Gastrocnemius medialis (tissue), 4 donors: ENCODE measurements around the gene GAB2. TPM values are rescaled to one million over a fixed set of nuclear protein-coding genes. Genes with fewer than 3 reads are reported as not detected.
A peak's percentile ranks its signal among the peaks of the same experiment; 100 is the strongest.
"Not testable (repeated sequence)": the region's sequence is repeated elsewhere in the genome, so short reads cannot be mapped to it uniquely, and the experiment has no call there.

Experiments used
- ATAC-seq, 2 donors: fragments of 150-250 bp; one replicate each; pipeline ENCODE4 v1.9.1; 2016
- DNase-seq, 2 donors: peaks; one replicate each; pipeline ENCODE4 v3.0.0-alpha.2; 2019
- H3K27ac ChIP-seq, 4 donors: fragments of 200-600 bp; sonication (generic); 1 replicate in 1 of 4; 2 replicates in 3 of 4; pipeline ENCODE4 v1.5.1; 2016 to 2018; ENCODE audit warnings: mild to moderate bottlenecking in 2 of 4, moderate library complexity in 1 of 4
- H3K27me3 ChIP-seq, 3 donors: fragments of 200-600 bp; sonication (generic) in 2 of 3; 1 replicate in 1 of 3; 2 replicates in 2 of 3; pipeline versions ENCODE4 v1.5.1 to v1.6.0; 2016 to 2019; ENCODE audit warnings: mild to moderate bottlenecking in 1 of 3, moderate library complexity in 1 of 3
- H3K36me3 ChIP-seq, 2 donors: fragments of 200-600 bp; sonication (generic) in 1 of 2; one replicate each; pipeline ENCODE4 v1.5.1; 2017 to 2018
- H3K4me1 ChIP-seq, 2 donors: fragments of 200-600 bp; sonication (generic) in 1 of 2; one replicate each; pipeline ENCODE4 v1.5.1; 2016 to 2017; ENCODE audit warnings: mild to moderate bottlenecking in 2 of 2
- H3K4me3 ChIP-seq, 4 donors: fragments of 200-600 bp; sonication (generic) in 3 of 4; 1 replicate in 1 of 4; 2 replicates in 3 of 4; pipeline ENCODE4 v1.5.1; 2016 to 2019; ENCODE audit warnings: mild to moderate bottlenecking in 2 of 4
- H3K9me3 ChIP-seq, 3 donors: fragments of 200-600 bp; sonication (generic) in 2 of 3; 1 replicate in 1 of 3; 2 replicates in 2 of 3; pipeline ENCODE4 v1.5.1; 2016 to 2019
- POLR2A ChIP-seq, 2 donors: fragments of 450-650 bp; IDR thresholded peaks; one replicate each; pipeline ENCODE4 v1.6.1; 2017; ENCODE audit warnings: antibody characterized with exemption in 2 of 2, mild to moderate bottlenecking in 2 of 2, moderate library complexity in 2 of 2
- in situ Hi-C, 4 donors: fragments of 200-750 bp; cut with MboI; loops; one replicate each; pipeline versions ENCODE4 v1.15.0 to v1.8.0; 2017; ENCODE audit warnings: low sequenced_read_pairs in 4 of 4
- intact Hi-C: fragments of 100-400 bp; cut with DNase I; formaldehyde crosslinking; loops from one replicate; pipeline ENCODE4 v1.15.1; 2023; ENCODE audit warnings: low total_unique reads
- total RNA-seq, 4 donors: library from RNA; depleted of rRNA; stranded (reverse); fragments of >200 nt; gene quantifications; one replicate each; pipeline versions ENCODE4 v1.1.0 to v1.2.3, GENCODE V29; 2016
- TF ChIP-seq, protein P1 (sequence below), 5 experiments: fragments of 450-650 bp in 3 of 5; fragments of 200-600 bp in 2 of 5; sonication (generic) in 2 of 5; IDR thresholded peaks in 4 of 5; conservative IDR thresholded peaks in 1 of 5; 1 replicate in 4 of 5; 2 replicates in 1 of 5; pipeline ENCODE4 v1.5.1; 2016 to 2019; ENCODE audit warnings: antibody characterized with exemption in 5 of 5, mild to moderate bottlenecking in 3 of 5, moderate library complexity in 3 of 5

GAB2 gene
- total RNA-seq, 4 donors from 2014 or later = 4.9 to 68.0 (median 25.8) TPM

DNA sequence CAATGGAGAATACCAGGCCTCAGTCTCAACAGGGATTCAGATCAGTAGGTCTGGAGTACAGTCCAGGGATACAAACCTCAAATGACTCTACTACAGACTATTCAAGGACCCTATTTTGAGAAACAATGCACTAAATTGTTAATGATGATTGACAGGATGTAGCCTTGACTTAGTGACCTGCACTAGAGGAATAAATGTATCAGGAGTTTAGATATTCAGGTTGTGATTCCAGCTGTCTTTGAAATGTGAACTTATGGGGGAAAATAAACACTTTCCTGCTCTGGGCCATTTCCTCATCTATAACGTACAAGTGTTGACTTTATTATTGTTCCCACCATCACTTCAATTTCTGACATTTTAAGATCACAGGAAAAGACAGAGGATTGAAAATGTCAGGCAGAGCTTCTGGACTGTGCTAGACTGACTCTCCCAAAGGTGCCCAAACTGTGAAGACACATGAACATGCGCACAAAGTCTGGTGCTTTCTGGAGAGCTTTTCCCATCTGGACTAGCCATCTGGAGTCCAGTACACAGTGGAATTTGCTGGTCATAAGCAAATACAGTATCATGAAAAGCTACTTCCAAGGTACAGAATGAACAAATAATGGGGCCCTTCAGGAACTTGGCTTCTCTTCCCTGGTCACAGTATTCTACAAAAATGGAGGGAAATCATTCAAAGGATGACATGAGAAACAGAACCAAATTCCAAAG, 118.5 kb downstream of the GAB2 start:
- H3K27me3 ChIP-seq = no peaks in the 10 kb centered on the region
- ATAC-seq = no peak
- H3K9me3 ChIP-seq = no peaks in the 10 kb centered on the region
- H3K4me3 ChIP-seq = no peak overlapping the region
- intact Hi-C loops (no loop called here), in situ Hi-C loops (no loop called here)
- H3K4me1 ChIP-seq = peaks cover 7 to 13% of the 10 kb centered on the region in 2 donors
- no peaks in the 10 kb centered on the region for H3K36me3 ChIP-seq
- no peak for DNase-seq
- TF ChIP-seq, protein P1, sequence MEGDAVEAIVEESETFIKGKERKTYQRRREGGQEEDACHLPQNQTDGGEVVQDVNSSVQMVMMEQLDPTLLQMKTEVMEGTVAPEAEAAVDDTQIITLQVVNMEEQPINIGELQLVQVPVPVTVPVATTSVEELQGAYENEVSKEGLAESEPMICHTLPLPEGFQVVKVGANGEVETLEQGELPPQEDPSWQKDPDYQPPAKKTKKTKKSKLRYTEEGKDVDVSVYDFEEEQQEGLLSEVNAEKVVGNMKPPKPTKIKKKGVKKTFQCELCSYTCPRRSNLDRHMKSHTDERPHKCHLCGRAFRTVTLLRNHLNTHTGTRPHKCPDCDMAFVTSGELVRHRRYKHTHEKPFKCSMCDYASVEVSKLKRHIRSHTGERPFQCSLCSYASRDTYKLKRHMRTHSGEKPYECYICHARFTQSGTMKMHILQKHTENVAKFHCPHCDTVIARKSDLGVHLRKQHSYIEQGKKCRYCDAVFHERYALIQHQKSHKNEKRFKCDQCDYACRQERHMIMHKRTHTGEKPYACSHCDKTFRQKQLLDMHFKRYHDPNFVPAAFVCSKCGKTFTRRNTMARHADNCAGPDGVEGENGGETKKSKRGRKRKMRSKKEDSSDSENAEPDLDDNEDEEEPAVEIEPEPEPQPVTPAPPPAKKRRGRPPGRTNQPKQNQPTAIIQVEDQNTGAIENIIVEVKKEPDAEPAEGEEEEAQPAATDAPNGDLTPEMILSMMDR (IDR thresholded peaks at IDR 0.05 in 4 of 5, conservative IDR thresholded peaks at IDR 0.05 in 1 of 5) = no peak
- no peak for TF ChIP-seq POLR2A (IDR thresholded peaks at IDR 0.05)
- peak overlapping the region in 1 of 4 donors; percentile 81 for H3K27ac ChIP-seq

DNA sequence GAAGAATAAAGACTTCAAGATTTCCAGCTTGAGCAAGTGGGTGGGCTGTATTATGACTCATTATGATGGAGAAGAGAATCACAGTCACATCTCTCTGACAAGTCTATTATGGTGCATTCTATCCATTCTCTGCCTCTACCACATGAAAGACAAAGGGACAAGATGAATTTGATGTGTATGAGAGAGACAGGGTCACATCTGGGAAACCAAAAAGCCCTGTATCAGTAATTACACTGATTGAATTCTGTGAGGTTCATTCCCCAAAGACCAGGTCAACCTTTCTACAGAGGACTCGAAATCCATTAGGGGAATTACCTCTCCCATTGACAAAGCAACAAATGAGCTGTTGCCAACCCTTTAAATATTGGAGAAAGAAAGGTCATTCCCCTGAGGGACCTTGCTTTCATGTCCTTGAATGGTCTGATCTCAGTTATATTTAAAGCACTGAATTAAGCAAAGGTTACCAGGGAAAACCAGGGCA, 119.3 kb downstream of the GAB2 start:
- peak overlapping the region in 1 of 4 donors; percentile 81 for H3K27ac ChIP-seq
- no peaks in the 10 kb centered on the region for H3K9me3 ChIP-seq
- DNase-seq (no peak), ATAC-seq (no peak)
- TF ChIP-seq POLR2A (IDR thresholded peaks at IDR 0.05) = no peak
- TF ChIP-seq, protein P1 (IDR thresholded peaks at IDR 0.05 in 4 of 5, conservative IDR thresholded peaks at IDR 0.05 in 1 of 5) = no peak
- H3K36me3 ChIP-seq = no peaks in the 10 kb centered on the region
- no peaks in the 10 kb centered on the region for H3K27me3 ChIP-seq
- in situ Hi-C loops = no loop called here
- H3K4me1 ChIP-seq = peaks cover 7 to 13% of the 10 kb centered on the region in 2 donors
- intact Hi-C loops = no loop called here
- H3K4me3 ChIP-seq = no peak overlapping the region

DNA sequence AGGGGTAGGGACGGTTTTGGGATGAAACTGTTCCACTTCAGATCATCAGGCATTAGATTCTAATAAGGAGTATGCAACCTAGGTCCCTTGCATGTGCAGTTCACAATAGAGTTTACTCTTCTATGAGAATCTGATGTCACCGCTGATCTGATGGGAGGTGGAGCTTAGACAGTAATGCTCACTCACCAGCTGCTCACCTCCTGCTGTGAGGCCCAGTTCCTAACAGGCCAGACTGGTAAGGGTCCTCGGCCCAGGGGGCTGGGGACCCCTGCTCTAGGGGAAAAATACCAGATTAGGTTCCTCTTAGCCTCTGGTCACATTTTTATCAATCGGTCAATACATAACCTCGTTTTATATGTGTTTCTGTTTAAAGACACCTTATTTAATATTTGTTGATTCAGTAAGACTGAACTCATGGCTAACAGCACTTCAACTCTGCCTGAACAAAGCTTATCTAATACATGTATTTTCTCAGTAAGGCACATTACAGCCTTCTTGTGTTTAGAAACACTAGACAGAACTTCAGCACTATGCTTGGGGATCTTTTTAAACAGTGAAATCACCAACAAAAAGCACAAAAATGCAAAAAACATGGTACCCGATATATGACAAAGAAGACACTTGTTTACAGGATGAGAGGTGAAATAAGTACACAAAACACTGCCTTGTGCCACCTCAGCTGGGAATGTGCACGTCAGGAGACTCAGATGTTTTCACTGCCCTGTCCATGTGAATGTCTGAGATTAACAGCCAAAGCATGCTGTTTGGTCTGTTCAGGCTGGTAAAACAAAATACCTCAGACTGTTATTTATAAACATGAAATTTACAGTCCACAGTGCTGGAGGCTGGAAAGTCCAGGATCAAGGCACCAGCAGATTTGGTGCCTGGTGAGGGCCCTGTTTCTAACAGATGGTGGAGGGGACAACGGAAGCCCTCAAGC, 121.4 kb downstream of the GAB2 start:
- no peaks in the 10 kb centered on the region for H3K9me3 ChIP-seq
- peak overlapping the region in 3 of 4 donors; percentile 47 to 81 (median 68) for H3K27ac ChIP-seq
- H3K4me1 ChIP-seq = peaks cover 7 to 13% of the 10 kb centered on the region in 2 donors
- no peaks in the 10 kb centered on the region for H3K36me3 ChIP-seq
- no peaks in the 10 kb centered on the region for H3K27me3 ChIP-seq
- TF ChIP-seq, protein P1 (IDR thresholded peaks at IDR 0.05 in 4 of 5, conservative IDR thresholded peaks at IDR 0.05 in 1 of 5) = no peak
- TF ChIP-seq POLR2A (IDR thresholded peaks at IDR 0.05) = peak in 1 of 2 donors; percentile 19
- no peak for DNase-seq
- intact Hi-C loops = loop anchor here (2.0 kb wide), 1 partner anchor 13 kb away; no protein-coding TSS in a partner anchor
- in situ Hi-C loops = no loop called here
- peak in 1 of 2 donors; percentile 60 for ATAC-seq
- H3K4me3 ChIP-seq = no peak overlapping the region

DNA sequence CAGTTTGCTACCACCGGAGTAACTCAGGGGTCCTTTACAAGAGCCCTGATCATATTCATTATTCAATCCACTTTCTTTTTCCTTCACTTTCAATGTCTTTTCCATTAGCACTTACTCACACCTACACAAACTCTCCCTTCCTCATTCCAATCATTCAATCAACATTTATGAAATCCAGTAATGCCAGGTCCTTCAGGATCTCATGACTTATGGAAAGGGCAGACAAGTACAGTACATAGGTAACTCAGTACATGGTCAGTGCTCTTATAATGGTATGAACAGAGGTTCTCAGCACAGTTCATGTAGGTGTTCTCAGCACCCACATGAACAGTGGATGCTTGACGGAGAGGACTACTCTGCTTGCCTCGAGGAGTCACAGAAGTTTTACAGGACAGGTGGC, 122.3 kb downstream of the GAB2 start:
- in situ Hi-C loops = no loop called here
- no peak for TF ChIP-seq POLR2A (IDR thresholded peaks at IDR 0.05)
- H3K4me1 ChIP-seq = peaks cover 11 to 13% of the 10 kb centered on the region in 2 donors

DNA sequence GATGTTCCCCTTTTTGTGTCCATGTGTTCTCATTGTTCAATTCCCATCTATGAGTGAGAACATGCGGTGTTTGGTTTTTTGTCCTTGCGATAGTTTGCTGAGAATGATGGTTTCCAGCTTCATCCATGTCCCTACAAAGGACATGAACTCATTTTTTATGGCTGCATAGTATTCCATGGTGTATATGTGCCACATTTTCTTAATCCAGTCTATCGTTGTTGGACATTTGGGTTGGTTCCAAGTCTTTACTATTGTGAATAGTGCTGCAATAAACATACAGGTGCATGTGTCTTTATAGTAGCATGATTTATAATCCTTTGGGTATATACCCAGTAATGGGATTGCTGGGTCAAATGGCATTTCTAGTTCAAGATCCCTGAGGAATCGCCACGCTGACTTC, 123.5 kb downstream of the GAB2 start:
- ATAC-seq, H3K36me3 ChIP-seq, H3K4me3 ChIP-seq, H3K27me3 ChIP-seq, H3K27ac ChIP-seq, H3K9me3 ChIP-seq, in situ Hi-C loops, DNase-seq: not testable (repeated sequence)
- intact Hi-C loops = loop anchor here (2.0 kb wide), 1 partner anchor 15 kb away; no protein-coding TSS in a partner anchor
- peaks cover 11 to 13% of the 10 kb centered on the region in 2 donors for H3K4me1 ChIP-seq

More for the DNA sequence above, 122.3 kb downstream of the GAB2 start:
- Histone ChIP-seq H3K27ac (peak overlapping the region in 1 of 4 donors; percentile 81), H3K9me3 (no peaks in the 10 kb centered on the region), H3K4me3 (no peak overlapping the region), H3K36me3 (no peaks in the 10 kb centered on the region), H3K27me3 (no peaks in the 10 kb centered on the region)
- ATAC-seq (no peak), DNase-seq (no peak)
- intact Hi-C loops = loop anchor here (2.0 kb wide), 1 partner anchor 13 kb away; no protein-coding TSS in a partner anchor
